GM12891 (cell line): ENCODE data around the gene RRP36.

ENCODE experiments used
- SPI1 ChIP-seq: IDR thresholded peaks from 2 replicates; pipeline ENCODE4 v1.6.1; 2011; ENCODE audit warnings: low read depth, low read length, control low read depth
- TAF1 ChIP-seq: IDR thresholded peaks from 2 replicates; pipeline ENCODE4 v1.6.1; 2011; ENCODE audit warnings: low read depth, low read length, control low read depth

DNA sequence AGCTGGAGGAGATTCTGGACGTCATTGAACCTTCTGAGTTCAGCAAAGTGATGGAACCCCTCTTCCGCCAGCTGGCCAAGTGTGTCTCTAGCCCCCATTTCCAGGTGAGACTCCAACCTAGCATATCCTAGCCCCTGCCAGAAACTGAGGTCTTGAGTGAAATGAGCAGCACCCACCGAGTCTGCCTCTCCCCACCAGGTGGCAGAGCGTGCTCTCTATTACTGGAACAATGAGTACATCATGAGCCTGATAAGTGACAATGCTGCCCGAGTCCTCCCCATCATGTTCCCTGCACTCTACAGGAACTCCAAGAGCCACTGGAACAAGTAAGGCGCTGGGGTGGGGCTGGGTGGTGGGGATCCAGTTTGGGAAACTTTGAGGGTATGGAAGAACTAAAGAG lies 12.3 kb upstream of the RRP36 start:
- TF ChIP-seq TAF1 (no peak), SPI1 (no peak)
